SIG-M5 (cell line): ENCODE results near the gene DYSF.
"Not testable (repeated sequence)": the region's sequence is repeated elsewhere in the genome, so short reads cannot be mapped to it uniquely, and the experiment has no call there.

Source experiments
- DNase-seq: peaks from one replicate; lab custom pipeline; 2025; lab: John Stamatoyannopoulos, UW

Gene DYSF

GRCh38 chr2:71472019-71472418 lies 18.7 kb downstream of the DYSF start:
- no peak for DNase-seq

- no peak for DNase-seq
These were observed 20.1 kb downstream of the DYSF start for GRCh38 chr2:71473346-71474031.

GRCh38 chr2:71474116-71474743 lies 20.9 kb downstream of the DYSF start:
- DNase-seq: no peak

- DNase-seq: no peak
These were observed 21.5 kb downstream of the DYSF start for GRCh38 chr2:71474744-71475397.

- no peak for DNase-seq
These were observed 23.1 kb downstream of the DYSF start for GRCh38 chr2:71476495-71476894.

- no peak for DNase-seq
These were observed 23.9 kb downstream of the DYSF start for GRCh38 chr2:71477231-71477691.

- DNase-seq: no peak
These were observed 25.4 kb downstream of the DYSF start for GRCh38 chr2:71478806-71479205.

- no peak for DNase-seq
These were observed 25.9 kb downstream of the DYSF start for GRCh38 chr2:71479261-71479660.

GRCh38 chr2:71481111-71481510 lies 27.8 kb downstream of the DYSF start:
- DNase-seq: no peak

GRCh38 chr2:71482055-71482454 lies 28.7 kb downstream of the DYSF start:
- no peak for DNase-seq

- no peak for DNase-seq
These were observed 29.9 kb downstream of the DYSF start for GRCh38 chr2:71483246-71483645.

GRCh38 chr2:71484354-71484753 lies 31.0 kb downstream of the DYSF start:
- no peak for DNase-seq

GRCh38 chr2:71486881-71487640 lies 33.7 kb downstream of the DYSF start:
- no peak for DNase-seq

- not testable (repeated sequence) for DNase-seq
These were observed 38.2 kb downstream of the DYSF start for GRCh38 chr2:71491551-71491950.

- no peak for DNase-seq
These were observed 38.8 kb downstream of the DYSF start for GRCh38 chr2:71492112-71492511.

GRCh38 chr2:71494091-71494490 lies 40.7 kb downstream of the DYSF start:
- no peak for DNase-seq

- DNase-seq: no peak
These were observed 41.3 kb downstream of the DYSF start for GRCh38 chr2:71494523-71495155.

GRCh38 chr2:71496156-71496770 lies 42.9 kb downstream of the DYSF start:
- no peak for DNase-seq

- DNase-seq: no peak
These were observed 44.9 kb downstream of the DYSF start for GRCh38 chr2:71498261-71498701.

GRCh38 chr2:71499691-71500090 lies 46.3 kb downstream of the DYSF start:
- DNase-seq: no peak

GRCh38 chr2:71500426-71501079 lies 47.2 kb downstream of the DYSF start:
- no peak for DNase-seq
